ENCODE data around the gene KRTAP12-4.

DNA sequence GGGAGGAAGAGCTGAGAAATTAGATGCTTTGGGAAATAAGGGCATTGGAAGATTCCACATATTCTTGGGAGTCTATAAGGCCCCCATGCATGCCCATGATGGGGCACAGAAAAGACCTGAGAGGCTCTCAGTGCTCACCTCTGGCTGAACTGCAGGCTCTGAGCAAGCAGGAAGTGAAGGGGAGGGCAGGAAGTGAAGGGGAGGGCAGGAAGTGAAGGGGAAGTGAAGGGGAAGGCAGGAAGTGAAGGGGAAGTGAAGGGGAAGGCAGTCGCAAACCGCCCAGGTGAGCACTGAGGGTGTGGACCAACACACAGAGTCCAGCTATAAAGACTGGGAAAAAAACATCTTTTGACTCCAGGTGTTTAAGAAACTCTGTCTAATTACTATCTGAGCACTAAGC, 24.0 kb downstream of the KRTAP12-4 start:
- TF ChIP-seq, protein P1, sequence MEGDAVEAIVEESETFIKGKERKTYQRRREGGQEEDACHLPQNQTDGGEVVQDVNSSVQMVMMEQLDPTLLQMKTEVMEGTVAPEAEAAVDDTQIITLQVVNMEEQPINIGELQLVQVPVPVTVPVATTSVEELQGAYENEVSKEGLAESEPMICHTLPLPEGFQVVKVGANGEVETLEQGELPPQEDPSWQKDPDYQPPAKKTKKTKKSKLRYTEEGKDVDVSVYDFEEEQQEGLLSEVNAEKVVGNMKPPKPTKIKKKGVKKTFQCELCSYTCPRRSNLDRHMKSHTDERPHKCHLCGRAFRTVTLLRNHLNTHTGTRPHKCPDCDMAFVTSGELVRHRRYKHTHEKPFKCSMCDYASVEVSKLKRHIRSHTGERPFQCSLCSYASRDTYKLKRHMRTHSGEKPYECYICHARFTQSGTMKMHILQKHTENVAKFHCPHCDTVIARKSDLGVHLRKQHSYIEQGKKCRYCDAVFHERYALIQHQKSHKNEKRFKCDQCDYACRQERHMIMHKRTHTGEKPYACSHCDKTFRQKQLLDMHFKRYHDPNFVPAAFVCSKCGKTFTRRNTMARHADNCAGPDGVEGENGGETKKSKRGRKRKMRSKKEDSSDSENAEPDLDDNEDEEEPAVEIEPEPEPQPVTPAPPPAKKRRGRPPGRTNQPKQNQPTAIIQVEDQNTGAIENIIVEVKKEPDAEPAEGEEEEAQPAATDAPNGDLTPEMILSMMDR (IDR thresholded peaks at IDR 0.05; ENCODE audit: borderline replicate concordance, extremely low read depth, low read length, poor library complexity, severe bottlenecking): no peak
- TF ChIP-seq EZH2 (IDR thresholded peaks at IDR 0.05; ENCODE audit: borderline replicate concordance, low read depth, low read length, severe bottlenecking): no peak
